NCI-H1092 treated with DMSO at 0.1 percent for 48 hours (cell line): ENCODE measurements around the gene CSNK2A1.

Source experiments
- DNase-seq: peaks from one replicate; lab custom pipeline; 2025; lab: John Stamatoyannopoulos, UW

Gene CSNK2A1

GRCh38 chr20:564192-564591 lies 20.6 kb upstream of the CSNK2A1 start:
- DNase-seq, result no peak

- no peak for DNase-seq
Measured at GRCh38 chr20:563187-563586, 19.6 kb upstream of the CSNK2A1 start.

GRCh38 chr20:562232-562897 lies 18.8 kb upstream of the CSNK2A1 start:
- no peak for DNase-seq

- DNase-seq, result peak; percentile 39
Measured at GRCh38 chr20:561437-562231, 18.0 kb upstream of the CSNK2A1 start.

GRCh38 chr20:560680-561079 lies 17.1 kb upstream of the CSNK2A1 start:
- DNase-seq, result no peak

GRCh38 chr20:558117-558516 lies 14.5 kb upstream of the CSNK2A1 start:
- DNase-seq, result no peak

GRCh38 chr20:556984-557383 lies 13.4 kb upstream of the CSNK2A1 start:
- no peak for DNase-seq

- DNase-seq, result peak; percentile 11
Measured at GRCh38 chr20:555976-556385, 12.4 kb upstream of the CSNK2A1 start.

GRCh38 chr20:550611-551010 lies 7.0 kb upstream of the CSNK2A1 start:
- DNase-seq, result no peak

- DNase-seq, result no peak
Measured at GRCh38 chr20:549722-550496, 6.3 kb upstream of the CSNK2A1 start.

GRCh38 chr20:548906-549305 lies 5.3 kb upstream of the CSNK2A1 start:
- no peak for DNase-seq

- DNase-seq, result no peak
Measured at GRCh38 chr20:547394-547793, 3.8 kb upstream of the CSNK2A1 start.

GRCh38 chr20:546353-546752 lies 2.8 kb upstream of the CSNK2A1 start:
- no peak for DNase-seq

- DNase-seq, result no peak
Measured at GRCh38 chr20:544153-544725, 649 bp upstream of the CSNK2A1 start.

- no peak for DNase-seq
Measured at GRCh38 chr20:542777-543368, 717 bp downstream of the CSNK2A1 start.

GRCh38 chr20:540391-541201 lies 3.0 kb downstream of the CSNK2A1 start:
- no peak for DNase-seq

- DNase-seq, result no peak
Measured at GRCh38 chr20:539848-540247, 3.7 kb downstream of the CSNK2A1 start.

GRCh38 chr20:539191-539590 lies 4.4 kb downstream of the CSNK2A1 start:
- DNase-seq, result no peak

GRCh38 chr20:537983-538382 lies 5.6 kb downstream of the CSNK2A1 start:
- DNase-seq, result no peak

GRCh38 chr20:536426-537010 lies 7.1 kb downstream of the CSNK2A1 start:
- no peak for DNase-seq

- DNase-seq, result no peak
Measured at GRCh38 chr20:535958-536357, 7.6 kb downstream of the CSNK2A1 start.
